ENCODE results near the gene ADGRV1. TPM values are rescaled to one million over a fixed set of nuclear protein-coding genes. Genes with fewer than 3 reads are reported as not detected.
"Not testable (repeated sequence)": the region's sequence is repeated elsewhere in the genome, so short reads cannot be mapped to it uniquely, and the experiment has no call there.

ADGRV1 gene
- total RNA-seq, 1 donor from 2014 or later, result not detected

GRCh38 chr5:90650767-90651166 is 92.2 kb downstream of the ADGRV1 start:
- TF ChIP-seq, protein P1, sequence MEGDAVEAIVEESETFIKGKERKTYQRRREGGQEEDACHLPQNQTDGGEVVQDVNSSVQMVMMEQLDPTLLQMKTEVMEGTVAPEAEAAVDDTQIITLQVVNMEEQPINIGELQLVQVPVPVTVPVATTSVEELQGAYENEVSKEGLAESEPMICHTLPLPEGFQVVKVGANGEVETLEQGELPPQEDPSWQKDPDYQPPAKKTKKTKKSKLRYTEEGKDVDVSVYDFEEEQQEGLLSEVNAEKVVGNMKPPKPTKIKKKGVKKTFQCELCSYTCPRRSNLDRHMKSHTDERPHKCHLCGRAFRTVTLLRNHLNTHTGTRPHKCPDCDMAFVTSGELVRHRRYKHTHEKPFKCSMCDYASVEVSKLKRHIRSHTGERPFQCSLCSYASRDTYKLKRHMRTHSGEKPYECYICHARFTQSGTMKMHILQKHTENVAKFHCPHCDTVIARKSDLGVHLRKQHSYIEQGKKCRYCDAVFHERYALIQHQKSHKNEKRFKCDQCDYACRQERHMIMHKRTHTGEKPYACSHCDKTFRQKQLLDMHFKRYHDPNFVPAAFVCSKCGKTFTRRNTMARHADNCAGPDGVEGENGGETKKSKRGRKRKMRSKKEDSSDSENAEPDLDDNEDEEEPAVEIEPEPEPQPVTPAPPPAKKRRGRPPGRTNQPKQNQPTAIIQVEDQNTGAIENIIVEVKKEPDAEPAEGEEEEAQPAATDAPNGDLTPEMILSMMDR (IDR thresholded peaks at IDR 0.05; ENCODE audit: borderline replicate concordance), result no peak
- Histone ChIP-seq H3K27me3 (ENCODE audit: low read depth) (no peaks in the 10 kb centered on the region), H3K9me3 (replicated peaks) (no peaks in the 10 kb centered on the region), H3K27ac (replicated peaks) (no peak overlapping the region), H3K36me3 (no peaks in the 10 kb centered on the region), H3K4me1 (no peaks in the 10 kb centered on the region), H3K4me3 (no peak overlapping the region)
- no peak for DNase-seq
- intact Hi-C loops (cut with micrococcal nuclease), result no loop called here

DNA sequence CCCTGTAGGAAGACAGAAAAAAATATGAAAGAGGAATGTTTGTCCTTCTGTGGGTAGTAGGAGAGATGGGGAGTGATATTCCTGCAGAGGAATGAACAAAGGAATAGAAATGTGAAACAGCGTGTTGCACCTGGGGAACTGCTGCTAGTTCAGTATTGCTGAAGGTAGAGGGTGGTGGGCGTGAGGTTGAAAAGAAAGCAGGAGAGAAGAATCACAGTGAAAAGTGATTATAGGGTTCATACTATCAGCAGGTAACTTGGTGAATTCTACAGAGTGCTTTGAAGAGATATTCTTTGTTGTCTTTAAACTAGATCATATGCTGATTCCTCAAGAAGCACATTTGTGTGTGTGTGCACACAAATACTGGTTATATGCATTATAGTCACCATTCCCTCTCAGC is 95.6 kb downstream of the ADGRV1 start:
- no peak overlapping the region for H3K4me3 ChIP-seq
- no peaks in the 10 kb centered on the region for H3K36me3 ChIP-seq
- no peak overlapping the region for H3K27ac ChIP-seq (replicated peaks)
- H3K27me3 ChIP-seq (ENCODE audit: low read depth), result no peaks in the 10 kb centered on the region
- no peaks in the 10 kb centered on the region for H3K4me1 ChIP-seq
- TF ChIP-seq, protein P1 (IDR thresholded peaks at IDR 0.05; ENCODE audit: borderline replicate concordance), result no peak
- H3K9me3 ChIP-seq (replicated peaks), result no peaks in the 10 kb centered on the region
- no peak for DNase-seq
- intact Hi-C loops (cut with micrococcal nuclease), result no loop called here

DNA sequence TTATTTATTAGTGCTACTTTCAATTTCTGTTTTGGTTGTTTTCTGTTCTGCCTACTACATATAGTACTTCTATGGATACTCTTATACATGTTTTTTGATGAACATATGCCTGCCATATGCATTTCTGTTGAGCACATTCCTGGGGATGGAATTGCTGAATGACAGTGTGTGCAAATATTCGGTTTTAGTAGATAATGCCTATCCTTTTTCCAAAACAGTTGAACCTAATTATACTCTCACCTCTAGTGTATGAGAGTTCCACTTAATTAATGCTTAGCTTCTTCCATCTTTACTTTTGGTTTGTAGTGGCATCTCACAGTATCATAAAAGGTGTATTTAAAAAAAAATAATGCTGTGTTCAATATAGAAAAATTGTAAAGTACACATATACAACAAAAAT is 96.8 kb downstream of the ADGRV1 start:
- no peak overlapping the region for H3K27ac ChIP-seq (replicated peaks)
- no peaks in the 10 kb centered on the region for H3K36me3 ChIP-seq
- no peaks in the 10 kb centered on the region for H3K27me3 ChIP-seq (ENCODE audit: low read depth)
- intact Hi-C loops (cut with micrococcal nuclease), result no loop called here
- TF ChIP-seq, protein P1 (IDR thresholded peaks at IDR 0.05; ENCODE audit: borderline replicate concordance), result no peak
- no peaks in the 10 kb centered on the region for H3K4me1 ChIP-seq
- no peak for DNase-seq
- H3K4me3 ChIP-seq, result no peak overlapping the region
- H3K9me3 ChIP-seq (replicated peaks), result no peaks in the 10 kb centered on the region

DNA sequence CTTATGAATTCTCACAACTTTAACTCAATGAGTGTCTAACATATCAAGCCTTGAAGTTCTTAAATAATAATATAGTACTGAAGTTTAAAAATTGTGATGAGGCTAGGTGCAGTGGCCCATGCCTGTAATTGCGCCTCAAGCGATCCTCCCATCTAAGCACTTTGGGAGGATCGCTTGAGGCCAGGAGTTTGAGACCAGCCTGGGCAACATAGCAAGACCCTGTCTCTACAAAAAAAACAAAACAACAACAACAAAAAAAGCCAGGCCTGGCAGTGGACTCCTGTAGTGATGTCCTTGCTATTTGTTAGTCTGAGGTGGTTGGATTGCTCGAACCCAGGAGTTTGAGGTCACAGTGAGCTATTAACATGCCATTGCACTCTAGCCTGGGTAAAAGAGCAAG is 98.4 kb downstream of the ADGRV1 start:
- intact Hi-C loops (cut with micrococcal nuclease), result no loop called here
- TF ChIP-seq, protein P1 (IDR thresholded peaks at IDR 0.05; ENCODE audit: borderline replicate concordance), result no peak
- Histone ChIP-seq H3K9me3 (replicated peaks) (no peaks in the 10 kb centered on the region), H3K36me3 (no peaks in the 10 kb centered on the region), H3K27me3 (ENCODE audit: low read depth) (no peaks in the 10 kb centered on the region), H3K4me3 (no peak overlapping the region), H3K4me1 (no peaks in the 10 kb centered on the region), H3K27ac (replicated peaks) (no peak overlapping the region)
- DNase-seq, result no peak

GRCh38 chr5:90657788-90658187 is 99.2 kb downstream of the ADGRV1 start:
- no peak overlapping the region for H3K4me3 ChIP-seq
- peaks cover 4% of the 10 kb centered on the region for H3K9me3 ChIP-seq (replicated peaks)
- no peaks in the 10 kb centered on the region for H3K4me1 ChIP-seq
- DNase-seq, result no peak
- H3K27me3 ChIP-seq (ENCODE audit: low read depth), result no peaks in the 10 kb centered on the region
- H3K36me3 ChIP-seq, result no peaks in the 10 kb centered on the region
- H3K27ac ChIP-seq (replicated peaks), result no peak overlapping the region
- TF ChIP-seq, protein P1 (IDR thresholded peaks at IDR 0.05; ENCODE audit: borderline replicate concordance), result no peak
- intact Hi-C loops (cut with micrococcal nuclease), result no loop called here

DNA sequence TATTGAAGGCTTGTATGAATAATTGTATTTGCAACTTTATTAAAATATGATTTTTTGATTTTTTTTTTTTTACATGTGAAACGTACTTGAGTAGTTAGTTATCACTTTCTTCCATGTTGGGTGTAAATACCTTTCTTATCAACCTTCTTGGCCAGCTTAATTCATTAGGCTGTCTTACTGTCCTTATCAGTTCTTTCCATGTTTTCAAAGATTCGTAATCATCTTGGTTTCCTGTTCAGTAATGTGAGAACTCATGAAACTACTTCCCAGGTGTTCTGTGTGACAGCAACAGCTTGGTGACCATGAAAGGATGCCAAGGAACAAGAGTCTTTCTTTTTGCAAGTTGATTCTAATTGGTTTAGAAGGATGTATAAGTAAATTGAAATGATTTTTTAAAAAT is 100.0 kb downstream of the ADGRV1 start:
- Histone ChIP-seq H3K4me1 (no peaks in the 10 kb centered on the region), H3K4me3 (no peak overlapping the region), H3K27me3 (ENCODE audit: low read depth) (no peaks in the 10 kb centered on the region), H3K9me3 (replicated peaks) (peaks cover 4% of the 10 kb centered on the region), H3K27ac (replicated peaks) (no peak overlapping the region), H3K36me3 (no peaks in the 10 kb centered on the region)
- TF ChIP-seq, protein P1 (IDR thresholded peaks at IDR 0.05; ENCODE audit: borderline replicate concordance), result no peak
- intact Hi-C loops (cut with micrococcal nuclease), result no loop called here
- no peak for DNase-seq

GRCh38 chr5:90668079-90668565 is 109.5 kb downstream of the ADGRV1 start:
- DNase-seq; H3K27ac ChIP-seq (replicated peaks); H3K4me1 ChIP-seq; H3K36me3 ChIP-seq; H3K9me3 ChIP-seq (replicated peaks); H3K4me3 ChIP-seq; intact Hi-C loops (cut with micrococcal nuclease); H3K27me3 ChIP-seq (ENCODE audit: low read depth): not testable (repeated sequence)

Data from left ventricle myocardium inferior (tissue), 1 donor.